Neural cell (in vitro differentiated cells): ENCODE results near the gene CTXND1. TPM values are rescaled to one million over a fixed set of nuclear protein-coding genes. Genes with fewer than 3 reads are reported as not detected.

Source experiments
- H2AFZ ChIP-seq: fragments of 200-600, 300-800 bp; sonication (generic), shearing (Covaris generic); 2 replicates; pipeline ENCODE4 v1.6.0; 2014; ENCODE audit warnings: low read depth, mild to moderate bottlenecking, antibody characterized with exemption, low read length, moderate library complexity
- H3F3A ChIP-seq: fragments of 200-600 bp; shearing (Covaris generic); 2 replicates; pipeline ENCODE4 v1.6.1; 2016; ENCODE audit warnings: mild to moderate bottlenecking, moderate library complexity, mixed read lengths, antibody characterized with exemption, low read length; ENCODE audit not compliant: insufficient read depth, poor library complexity, severe bottlenecking
- H3K27ac ChIP-seq: fragments of 200-600, 300-800 bp; sonication (generic), shearing (Covaris generic); 2 replicates; pipeline ENCODE4 v1.5.1; 2014; ENCODE audit warnings: mild to moderate bottlenecking, low read length, moderate library complexity
- H3K27me3 ChIP-seq: fragments of 300-800, 200-600 bp; sonication (generic), shearing (Covaris generic); 2 replicates; pipeline ENCODE4 v1.6.0; 2014; ENCODE audit warnings: mild to moderate bottlenecking, low read depth, low read length, moderate library complexity; ENCODE audit not compliant: insufficient read depth
- H3K36me3 ChIP-seq: fragments of 300-800, 200-600 bp; sonication (generic), shearing (Covaris generic); 2 replicates; pipeline ENCODE4 v1.5.1; 2014; ENCODE audit warnings: mild to moderate bottlenecking, antibody characterized with exemption, low read length, moderate library complexity; ENCODE audit not compliant: insufficient read depth
- H3K4me2 ChIP-seq: fragments of 300-800, 200-600 bp; sonication (generic), shearing (Covaris generic); 2 replicates; pipeline ENCODE4 v1.6.0; 2014; ENCODE audit warnings: mild to moderate bottlenecking, low read length
- H3K4me3 ChIP-seq: fragments of 300-800, 200-600 bp; sonication (generic), shearing (Covaris generic); 2 replicates; pipeline ENCODE4 v1.5.1; 2014; ENCODE audit warnings: mild to moderate bottlenecking, low read length, moderate library complexity
- H3K79me2 ChIP-seq: fragments of 200-600 bp; shearing (Covaris generic); replicated peaks from 2 replicates; pipeline ENCODE4 v1.6.0; 2014; ENCODE audit warnings: mild to moderate bottlenecking, low read length, moderate library complexity; ENCODE audit not compliant: insufficient read depth
- H3K9ac ChIP-seq: fragments of 300-800, 200-600 bp; sonication (generic), shearing (Covaris generic); 2 replicates; pipeline ENCODE4 v1.6.1; 2016; ENCODE audit warnings: mild to moderate bottlenecking, low read length, mixed read lengths
- H3K9me2 ChIP-seq: fragments of 200-600 bp; shearing (Covaris generic); 2 replicates; pipeline ENCODE4 v1.6.1; 2016; ENCODE audit warnings: mild to moderate bottlenecking, low read length, mixed read lengths; ENCODE audit not compliant: insufficient read depth
- H3K9me3 ChIP-seq: fragments of 200-600, 300-800 bp; sonication (generic), shearing (Covaris generic); 2 replicates; pipeline ENCODE4 v1.6.1; 2016; ENCODE audit warnings: mild to moderate bottlenecking, mixed run types, low read length, moderate library complexity, mixed read lengths
- H4K20me1 ChIP-seq: fragments of 200-600 bp; shearing (Covaris generic); 2 replicates; pipeline ENCODE4 v1.6.1; 2016; ENCODE audit warnings: mild to moderate bottlenecking, mixed run types; ENCODE audit not compliant: insufficient read depth
- CTCF ChIP-seq: fragments of 450-650 bp; IDR thresholded peaks from 2 replicates; pipeline ENCODE4 v1.5.1; 2014; ENCODE audit warnings: antibody characterized with exemption, mild to moderate bottlenecking, moderate library complexity; ENCODE audit not compliant: poor library complexity, severe bottlenecking
- EP300 ChIP-seq: fragments of 450-650 bp; conservative IDR thresholded peaks from 2 replicates; pipeline ENCODE4 v1.6.1; 2014; ENCODE audit warnings: antibody characterized with exemption, mild to moderate bottlenecking, moderate library complexity; ENCODE audit not compliant: poor library complexity, severe bottlenecking
- EZH2 ChIP-seq: fragments of 200-600, 300-800 bp; shearing (Covaris generic), sonication (generic); IDR thresholded peaks from 2 replicates; pipeline ENCODE4 v1.6.1; 2014; ENCODE audit warnings: antibody characterized with exemption, low read length, borderline replicate concordance, mild to moderate bottlenecking; ENCODE audit not compliant: insufficient read depth, poor library complexity, severe bottlenecking
- MXI1 ChIP-seq: fragments of 450-650 bp; conservative IDR thresholded peaks from 2 replicates; pipeline ENCODE4 v1.6.1; 2014; ENCODE audit warnings: antibody characterized with exemption, mild to moderate bottlenecking; ENCODE audit not compliant: poor library complexity, severe bottlenecking
- POLR2AphosphoS5 ChIP-seq: IDR thresholded peaks from 2 replicates; pipeline ENCODE4 v1.6.1; 2012
- RAD21 ChIP-seq: fragments of 450-650 bp; conservative IDR thresholded peaks from 2 replicates; pipeline ENCODE4 v1.6.1; 2014; ENCODE audit warnings: antibody characterized with exemption, mild to moderate bottlenecking, moderate library complexity
- REST ChIP-seq: IDR thresholded peaks from 2 replicates; pipeline ENCODE4 v1.6.1; 2012; ENCODE audit warnings: borderline replicate concordance
- SMC3 ChIP-seq: fragments of 450-650 bp; conservative IDR thresholded peaks from 2 replicates; pipeline ENCODE4 v1.6.1; 2014; ENCODE audit warnings: antibody characterized with exemption, mild to moderate bottlenecking, moderate library complexity; ENCODE audit not compliant: poor library complexity
- TAF1 ChIP-seq: IDR thresholded peaks from 2 replicates; pipeline ENCODE4 v1.6.1; 2012; ENCODE audit warnings: low read depth
- polyA plus RNA-seq: library from polyadenylated mRNA; depleted of rRNA; stranded (reverse); fragments of >200 nt; gene quantifications from 2 replicates; pipeline ENCODE4 v1.2.3, GENCODE V29; 2014

The CTXND1 gene
- polyA plus RNA-seq, 1 donor from 2014 or later, result not detected

GRCh38 chr15:80242132-80242769 lies 9.8 kb downstream of the CTXND1 start:
- TF ChIP-seq SMC3 (no peak), POLR2AphosphoS5 (no peak), CTCF (no peak), MXI1 (no peak), EP300 (no peak), TAF1 (no peak), EZH2 (no peak), REST (no peak), RAD21 (no peak)
- no peak overlapping the region for H3K27ac ChIP-seq
- no peak overlapping the region for H3K9ac ChIP-seq
- H3K9me3 ChIP-seq, result no peaks in the 10 kb centered on the region
- no peaks in the 10 kb centered on the region for H3K27me3 ChIP-seq
- H3K4me2 ChIP-seq, result no peak overlapping the region
- H2AFZ ChIP-seq, result no peak overlapping the region
- no peak overlapping the region for H3K4me3 ChIP-seq
- no peaks in the 10 kb centered on the region for H3K79me2 ChIP-seq
- H3K9me2 ChIP-seq, result no peaks in the 10 kb centered on the region
- no peaks in the 10 kb centered on the region for H3F3A ChIP-seq
- no peaks in the 10 kb centered on the region for H4K20me1 ChIP-seq
- no peaks in the 10 kb centered on the region for H3K36me3 ChIP-seq

DNA sequence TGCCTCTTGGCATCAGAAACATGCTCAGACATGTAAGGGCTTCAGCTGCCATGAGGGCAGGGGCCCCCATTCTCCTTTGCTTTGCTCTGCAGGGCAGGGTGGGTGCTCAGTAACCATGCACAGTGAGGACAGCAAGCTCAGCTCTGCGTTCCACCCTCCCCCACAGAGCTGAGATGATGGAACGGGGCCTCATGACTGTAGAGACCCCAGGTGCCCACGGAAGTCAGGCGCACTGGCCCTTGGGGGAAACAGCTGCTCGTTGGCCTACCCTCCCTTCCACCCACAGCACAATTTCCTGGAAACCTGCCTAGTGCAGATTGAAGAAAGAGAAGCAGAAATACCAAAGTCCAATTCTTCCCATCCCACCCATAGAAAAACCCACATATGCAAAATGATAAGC lies 10.5 kb downstream of the CTXND1 start:
- Histone ChIP-seq H3K9me2 (no peaks in the 10 kb centered on the region), H3K27ac (no peak overlapping the region), H3F3A (no peaks in the 10 kb centered on the region), H3K36me3 (no peaks in the 10 kb centered on the region), H2AFZ (no peak overlapping the region), H3K9ac (no peak overlapping the region), H4K20me1 (no peaks in the 10 kb centered on the region), H3K9me3 (no peaks in the 10 kb centered on the region), H3K4me3 (no peak overlapping the region), H3K79me2 (no peaks in the 10 kb centered on the region), H3K4me2 (no peak overlapping the region), H3K27me3 (no peaks in the 10 kb centered on the region)
- TF ChIP-seq EP300 (no peak), RAD21 (no peak), POLR2AphosphoS5 (no peak), TAF1 (no peak), MXI1 (no peak), SMC3 (no peak), REST (no peak), EZH2 (no peak), CTCF (no peak)
